Tibial artery (tissue), 4 donors: ENCODE data around the gene TMEM125.

Experiments used
- DNase-seq, 2 donors: peaks; one replicate each; pipeline ENCODE4 v3.0.0-alpha.2; 2019
- H3K27ac ChIP-seq, 2 donors: fragments of 200-600 bp; sonication (generic) in 1 of 2; 1 replicate in 1 of 2; 2 replicates in 1 of 2; pipeline ENCODE4 v1.5.1; 2018 to 2019; ENCODE audit warnings: mild to moderate bottlenecking in 1 of 2
- H3K27me3 ChIP-seq, 2 donors: fragments of 200-600 bp; sonication (generic) in 1 of 2; one replicate each; pipeline versions ENCODE4 v1.5.1 to v1.6.0; 2016 to 2019
- H3K36me3 ChIP-seq, 3 donors: fragments of 200-600 bp; sonication (generic) in 2 of 3; one replicate each; pipeline ENCODE4 v1.5.1; 2016 to 2019; ENCODE audit warnings: mild to moderate bottlenecking in 2 of 3
- H3K4me1 ChIP-seq, 4 donors: fragments of 200-600 bp; sonication (generic) in 2 of 4; 1 replicate in 3 of 4; 2 replicates in 1 of 4; pipeline ENCODE4 v1.5.1; 2016 to 2019
- H3K4me3 ChIP-seq, 2 donors: fragments of 200-600 bp; sonication (generic) in 1 of 2; 1 replicate in 1 of 2; 2 replicates in 1 of 2; pipeline ENCODE4 v1.5.1; 2018 to 2019; ENCODE audit warnings: mild to moderate bottlenecking in 2 of 2
- H3K9me3 ChIP-seq, 3 donors: fragments of 200-600 bp; sonication (generic) in 1 of 3; one replicate each; pipeline ENCODE4 v1.5.1; 2016 to 2019
- CTCF ChIP-seq, 2 experiments: fragments of 200-600 bp in 1 of 2; fragments of 450-650 bp in 1 of 2; IDR thresholded peaks; one replicate each; pipeline ENCODE4 v1.5.1; 2017 to 2019; ENCODE audit warnings: antibody characterized with exemption in 2 of 2, mild to moderate bottlenecking in 1 of 2, moderate library complexity in 1 of 2
- intact Hi-C: fragments of 100-400 bp; cut with DNase I; formaldehyde crosslinking; loops from one replicate; pipeline ENCODE4 v1.15.0; 2023; ENCODE audit warnings: low total_unique reads

Gene TMEM125

GRCh38 chr1:43307458-43308158, 37.8 kb downstream of the TMEM125 start:
- no peaks in the 10 kb centered on the region for H3K36me3 ChIP-seq
- peak in 1 of 2 donors; percentile 56 for DNase-seq
- H3K4me3 ChIP-seq: no peak overlapping the region
- H3K27ac ChIP-seq: no peak overlapping the region
- H3K4me1 ChIP-seq: peaks cover 0 to 8% (median 0%) of the 10 kb centered on the region in 4 donors
- no peaks in the 10 kb centered on the region for H3K9me3 ChIP-seq
- no peaks in the 10 kb centered on the region for H3K27me3 ChIP-seq
- no peak for TF ChIP-seq CTCF (IDR thresholded peaks at IDR 0.05)
- intact Hi-C loops: no loop called here

- DNase-seq: peak in 1 of 2 donors; percentile 54
- Histone ChIP-seq H3K36me3 (no peaks in the 10 kb centered on the region), H3K27me3 (no peaks in the 10 kb centered on the region), H3K4me1 (peaks cover 0 to 8% (median 0%) of the 10 kb centered on the region in 4 donors), H3K27ac (no peak overlapping the region), H3K4me3 (no peak overlapping the region), H3K9me3 (no peaks in the 10 kb centered on the region)
- TF ChIP-seq CTCF (IDR thresholded peaks at IDR 0.05): no peak
- intact Hi-C loops: no loop called here
Measured at GRCh38 chr1:43308635-43309404, 39.0 kb downstream of the TMEM125 start.

- Histone ChIP-seq H3K4me1 (peaks cover 0 to 5% (median 0%) of the 10 kb centered on the region in 4 donors), H3K27ac (no peak overlapping the region), H3K9me3 (no peaks in the 10 kb centered on the region), H3K36me3 (no peaks in the 10 kb centered on the region), H3K27me3 (no peaks in the 10 kb centered on the region), H3K4me3 (no peak overlapping the region)
- intact Hi-C loops: no loop called here
- TF ChIP-seq CTCF (IDR thresholded peaks at IDR 0.05): no peak
- no peak for DNase-seq
Measured at GRCh38 chr1:43309405-43310025, 39.7 kb downstream of the TMEM125 start.

- Histone ChIP-seq H3K9me3 (no peaks in the 10 kb centered on the region), H3K36me3 (no peaks in the 10 kb centered on the region), H3K4me1 (no peaks in the 10 kb centered on the region), H3K27ac (no peak overlapping the region), H3K27me3 (no peaks in the 10 kb centered on the region), H3K4me3 (no peak overlapping the region)
- DNase-seq: peak in 1 of 2 donors; percentile 33
- no peak for TF ChIP-seq CTCF (IDR thresholded peaks at IDR 0.05)
- intact Hi-C loops: no loop called here
Measured at GRCh38 chr1:43311521-43311920, 41.7 kb downstream of the TMEM125 start.

- H3K4me1 ChIP-seq: no peaks in the 10 kb centered on the region
- no peak overlapping the region for H3K4me3 ChIP-seq
- H3K9me3 ChIP-seq: no peaks in the 10 kb centered on the region
- no peak overlapping the region for H3K27ac ChIP-seq
- H3K36me3 ChIP-seq: no peaks in the 10 kb centered on the region
- H3K27me3 ChIP-seq: no peaks in the 10 kb centered on the region
- peak in 1 of 2 donors; percentile 55 for DNase-seq
- TF ChIP-seq CTCF (IDR thresholded peaks at IDR 0.05): no peak
- intact Hi-C loops: no loop called here
Measured at GRCh38 chr1:43312212-43312623, 42.4 kb downstream of the TMEM125 start.
